DND-41 (cell line): ENCODE results near the gene POLR2L.

Experiments used
- ATAC-seq: fragments of 200-7000 bp; cut with Tn5 transposase; 3 replicates; pipeline ENCODE4 v1.9.1; 2021; ENCODE audit warnings: low read depth; ENCODE audit not compliant: insufficient read depth
- DNase-seq: peaks from one replicate; pipeline ENCODE4 v3.0.0-alpha.2; 2020
- H2AFZ ChIP-seq: 2 replicates; pipeline ENCODE4 v1.6.0; 2012; ENCODE audit warnings: low read depth, low read length
- H3K27ac ChIP-seq: 2 replicates; pipeline ENCODE4 v1.5.1; 2012; ENCODE audit warnings: low read length, inconsistent platforms
- H3K27me3 ChIP-seq: fragments of 200-600 bp; sonication (generic); 2 replicates; pipeline ENCODE4 v1.6.0; 2012; ENCODE audit warnings: low read length, mild to moderate bottlenecking, inconsistent platforms; ENCODE audit not compliant: insufficient read depth, poor library complexity
- H3K36me3 ChIP-seq: 2 replicates; pipeline ENCODE4 v1.5.1; 2012; ENCODE audit warnings: low read length, inconsistent platforms; ENCODE audit not compliant: insufficient read depth
- H3K4me1 ChIP-seq: 2 replicates; pipeline ENCODE4 v1.5.1; 2012; ENCODE audit warnings: mild to moderate bottlenecking, low read length; ENCODE audit not compliant: insufficient read depth
- H3K4me2 ChIP-seq: 2 replicates; pipeline ENCODE4 v1.6.0; 2012; ENCODE audit warnings: mild to moderate bottlenecking, moderate library complexity, low read length, inconsistent platforms; ENCODE audit not compliant: insufficient read depth
- H3K4me3 ChIP-seq, 2 experiments: fragments of 200-600 bp in 1 of 2; shearing (Covaris generic) in 1 of 2; 2 replicates each; pipeline ENCODE4 v1.5.1; 2012 to 2016; ENCODE audit warnings: inconsistent platforms in 2 of 2, low read length in 2 of 2, mild to moderate bottlenecking in 2 of 2, low read depth in 1 of 2, moderate library complexity in 1 of 2
- H3K79me2 ChIP-seq: 2 replicates; pipeline ENCODE4 v1.6.0; 2012; ENCODE audit warnings: low read length, inconsistent platforms; ENCODE audit not compliant: insufficient read depth
- H3K9ac ChIP-seq: 2 replicates; pipeline ENCODE4 v1.6.0; 2012; ENCODE audit warnings: low read depth, mild to moderate bottlenecking, inconsistent platforms, low read length, moderate library complexity
- H3K9me3 ChIP-seq: 2 replicates; pipeline ENCODE4 v1.5.1; 2012; ENCODE audit warnings: low read length, moderate library complexity, mild to moderate bottlenecking, inconsistent platforms; ENCODE audit not compliant: insufficient read depth, severe bottlenecking
- H4K20me1 ChIP-seq: 2 replicates; pipeline ENCODE4 v1.6.0; 2012; ENCODE audit warnings: low read length; ENCODE audit not compliant: insufficient read depth
- CTCF ChIP-seq: IDR thresholded peaks from 2 replicates; pipeline ENCODE4 v1.5.1; 2012; ENCODE audit warnings: borderline replicate concordance, low read length, moderate library complexity, mild to moderate bottlenecking; ENCODE audit not compliant: poor library complexity, severe bottlenecking; ENCODE audit errors: extremely low read depth
- EZH2 ChIP-seq: IDR thresholded peaks from 3 replicates; pipeline ENCODE4 v1.6.1; 2012; ENCODE audit warnings: borderline replicate concordance, low read depth, mild to moderate bottlenecking, moderate library complexity, low read length, inconsistent platforms; ENCODE audit not compliant: severe bottlenecking

The POLR2L gene

GRCh38 chr11:841981-842369, 354 bp downstream of the POLR2L start:
- Histone ChIP-seq H3K36me3 (peaks cover 41% of the 10 kb centered on the region), H3K9ac (peak overlapping the region; percentile 91), H3K27ac (peak overlapping the region; percentile 87), H3K4me2 (peak overlapping the region; percentile 91), H3K27me3 (no peaks in the 10 kb centered on the region), H3K9me3 (no peaks in the 10 kb centered on the region), H3K4me3 (peak overlapping the region; percentile 98 to 100), H3K79me2 (peaks cover 21% of the 10 kb centered on the region), H2AFZ (peak overlapping the region; percentile 90), H3K4me1 (peaks cover 39% of the 10 kb centered on the region), H4K20me1 (peaks cover 27% of the 10 kb centered on the region; the same call in 1 of the 2 replicates)
- ATAC-seq (peak; percentile 54), DNase-seq (no peak)
- TF ChIP-seq EZH2 (no peak), CTCF (no peak)

GRCh38 chr11:839875-840617, 2.3 kb downstream of the POLR2L start:
- peak overlapping the region in 1 of 2 experiments; percentile 98; a peak in 1 of 4 replicates for H3K4me3 ChIP-seq
- H2AFZ ChIP-seq, result no peak overlapping the region
- peak overlapping the region; percentile 91; the same call in 1 of the 2 replicates for H3K4me2 ChIP-seq
- DNase-seq (no peak), ATAC-seq (no peak)
- H4K20me1 ChIP-seq, result peaks cover 28% of the 10 kb centered on the region; the same call in 1 of the 2 replicates
- no peak overlapping the region for H3K27ac ChIP-seq
- H3K9me3 ChIP-seq, result no peaks in the 10 kb centered on the region
- H3K79me2 ChIP-seq, result peaks cover 21% of the 10 kb centered on the region
- no peaks in the 10 kb centered on the region for H3K27me3 ChIP-seq
- peaks cover 38% of the 10 kb centered on the region for H3K4me1 ChIP-seq
- TF ChIP-seq EZH2 (no peak), CTCF (peak; percentile 46)
- peaks cover 45% of the 10 kb centered on the region for H3K36me3 ChIP-seq
- H3K9ac ChIP-seq, result peak overlapping the region; percentile 91; the same call in 1 of the 2 replicates

GRCh38 chr11:839280-839623, 3.1 kb downstream of the POLR2L start:
- H3K36me3 ChIP-seq, result peaks cover 45% of the 10 kb centered on the region
- H3K9ac ChIP-seq, result no peak overlapping the region

More at GRCh38 chr11:839280-839623, 3.1 kb downstream of the POLR2L start:
- H3K4me2 ChIP-seq, result no peak overlapping the region
- H3K27ac ChIP-seq, result no peak overlapping the region
- ATAC-seq (no peak), DNase-seq (no peak)
- no peaks in the 10 kb centered on the region for H3K27me3 ChIP-seq
- TF ChIP-seq CTCF (no peak), EZH2 (no peak)
- peaks cover 33% of the 10 kb centered on the region for H3K4me1 ChIP-seq
- no peak overlapping the region for H2AFZ ChIP-seq
- H4K20me1 ChIP-seq, result peaks cover 28% of the 10 kb centered on the region; the same call in 1 of the 2 replicates
- no peak overlapping the region for H3K4me3 ChIP-seq
- no peaks in the 10 kb centered on the region for H3K9me3 ChIP-seq
- peaks cover 21% of the 10 kb centered on the region for H3K79me2 ChIP-seq
